ENCODE data around the gene SLC35F3.

Gene SLC35F3

GRCh38 chr1:233994112-233994511 lies 89.6 kb downstream of the SLC35F3 start:
- DNase-seq (ENCODE audit: low read depth, low spot score), result no peak
- ChIA-PET CTCF (no interaction called here), POLR2A (no interaction called here)
- no peak overlapping the region for H3K4me3 ChIP-seq (ENCODE audit: low read depth, low read length)
- no peak for TF ChIP-seq CTCF (IDR thresholded peaks at IDR 0.05; ENCODE audit: insufficient read depth, low read length, missing control alignments)

- no peak overlapping the region for H3K4me3 ChIP-seq (ENCODE audit: low read depth, low read length)
- DNase-seq (ENCODE audit: low read depth, low spot score), result no peak
- POLR2A ChIA-PET, result no interaction called here
- CTCF ChIA-PET, result no interaction called here
- no peak for TF ChIP-seq CTCF (IDR thresholded peaks at IDR 0.05; ENCODE audit: insufficient read depth, low read length, missing control alignments)
Measured at GRCh38 chr1:233998456-233998855, 94.0 kb downstream of the SLC35F3 start.

- H3K4me3 ChIP-seq (ENCODE audit: low read depth, low read length), result no peak overlapping the region
- CTCF ChIA-PET, result no interaction called here
- TF ChIP-seq CTCF (IDR thresholded peaks at IDR 0.05; ENCODE audit: insufficient read depth, low read length, missing control alignments), result no peak
- no peak for DNase-seq (ENCODE audit: low read depth, low spot score)
- POLR2A ChIA-PET, result no interaction called here
Measured at GRCh38 chr1:233998891-233999290, 94.4 kb downstream of the SLC35F3 start.

GRCh38 chr1:234000557-234001041 lies 96.1 kb downstream of the SLC35F3 start:
- TF ChIP-seq CTCF (IDR thresholded peaks at IDR 0.05; ENCODE audit: insufficient read depth, low read length, missing control alignments), result no peak
- CTCF ChIA-PET, result no interaction called here
- POLR2A ChIA-PET, result interaction anchor here (0.6 kb wide), 1 partner anchor 52 kb away, joined by 3 read pairs; no protein-coding TSS in a partner anchor
- DNase-seq (ENCODE audit: low read depth, low spot score), result no peak
- no peak overlapping the region for H3K4me3 ChIP-seq (ENCODE audit: low read depth, low read length)

GRCh38 chr1:234001817-234002216 lies 97.3 kb downstream of the SLC35F3 start:
- POLR2A ChIA-PET, result no interaction called here
- H3K4me3 ChIP-seq (ENCODE audit: low read depth, low read length), result no peak overlapping the region
- no peak for TF ChIP-seq CTCF (IDR thresholded peaks at IDR 0.05; ENCODE audit: insufficient read depth, low read length, missing control alignments)
- CTCF ChIA-PET, result no interaction called here
- DNase-seq (ENCODE audit: low read depth, low spot score), result no peak

- DNase-seq (ENCODE audit: low read depth, low spot score), result no peak
- ChIA-PET POLR2A (no interaction called here), CTCF (no interaction called here)
- TF ChIP-seq CTCF (IDR thresholded peaks at IDR 0.05; ENCODE audit: insufficient read depth, low read length, missing control alignments), result no peak
- no peak overlapping the region for H3K4me3 ChIP-seq (ENCODE audit: low read depth, low read length)
Measured at GRCh38 chr1:234004591-234004990, 100.1 kb downstream of the SLC35F3 start.
